HepG2 (cell line): ENCODE data around the gene SPX. TPM values are rescaled to one million over a fixed set of nuclear protein-coding genes. Genes with fewer than 3 reads are reported as not detected.

ENCODE experiments used
- ATAC-seq: fragments of 200-7000 bp; cut with Tn5 transposase; 3 replicates; pipeline ENCODE4 v1.9.1; 2020; ENCODE audit warnings: mild to moderate bottlenecking, moderate library complexity
- BruUV-seq: library from RNA; stranded (reverse); fragments of 400-500 nt; replicated peaks from 2 replicates; lab custom pipeline; 2021; lab: Mats Ljungman, UMichigan
- CTCF ChIA-PET: fragments of 300-600 bp; formaldehyde crosslinking; extraction: SDS; loops from one replicate; lab custom pipeline; 2021; ENCODE audit warnings: low total read pairs, inconsistent platforms, low intra/inter-chr PET ratio; lab: Yijun Ruan, JAX
- POLR2A ChIA-PET: fragments of 350-600 bp; sonication (Branson Sonifier 250); formaldehyde crosslinking; loops from one replicate; lab custom pipeline; 2020; ENCODE audit warnings: antibody characterized with exemption, inconsistent platforms; lab: Yijun Ruan, JAX
- DNase-seq: peaks from one replicate; pipeline ENCODE4 v3.0.0-alpha.2; 2015; ENCODE audit warnings: low spot score
- FAIRE-seq: peaks from 3 replicates; lab custom pipeline; 2011; peaks lifted over from hg19 to GRCh38; lab: Jason Lieb, UNC
- H2AFZ ChIP-seq: one replicate; pipeline ENCODE4 v1.6.1; 2011; ENCODE audit warnings: low read length, inconsistent platforms
- H3K27ac ChIP-seq: fragments of 300-600 bp; 3 replicates; pipeline ENCODE4 v1.8.0; 2011; ENCODE audit warnings: mixed run types, mild to moderate bottlenecking, mixed read lengths, low read length, inconsistent platforms; ENCODE audit not compliant: insufficient read depth; ENCODE audit errors: extremely low read length
- H3K27me3 ChIP-seq, 2 experiments: fragments of 200-600 bp in 1 of 2; 2 replicates in 1 of 2; 3 replicates in 1 of 2; pipeline versions ENCODE4 v1.6.0 to v1.8.0; 2011; ENCODE audit warnings: low read length in 2 of 2, mild to moderate bottlenecking in 2 of 2, moderate library complexity in 2 of 2, inconsistent platforms in 1 of 2; ENCODE audit not compliant: insufficient read depth in 2 of 2, control insufficient read depth in 1 of 2
- H3K36me3 ChIP-seq, 2 experiments: fragments of 200-600 bp in 1 of 2; replicated peaks in 1 of 2; 2 replicates in 1 of 2; 3 replicates in 1 of 2; pipeline versions ENCODE4 v1.5.1 to v1.8.0; 2011; ENCODE audit warnings: low read length in 2 of 2, inconsistent platforms in 1 of 2; ENCODE audit not compliant: insufficient read depth in 2 of 2, control insufficient read depth in 1 of 2
- H3K4me1 ChIP-seq: 2 replicates; pipeline ENCODE4 v1.5.1; 2012; ENCODE audit warnings: low read length, inconsistent platforms; ENCODE audit not compliant: insufficient read depth
- H3K4me2 ChIP-seq: 2 replicates; pipeline ENCODE4 v1.6.0; 2011; ENCODE audit warnings: low read depth, low read length, inconsistent platforms
- H3K4me3 ChIP-seq, 3 experiments: fragments of 200-600 bp in 1 of 3; sonication (generic), shearing (Covaris generic) in 1 of 3; replicated peaks in 1 of 3; 2 replicates each; pipeline ENCODE4 v1.5.1; 2011 to 2016; ENCODE audit warnings: low read length in 3 of 3, inconsistent platforms in 2 of 3, low read depth in 2 of 3, mild to moderate bottlenecking in 2 of 3, control low read depth in 1 of 3, mixed read lengths in 1 of 3; ENCODE audit not compliant: insufficient read depth in 1 of 3
- H3K79me2 ChIP-seq: one replicate; pipeline ENCODE4 v1.6.1; 2011; ENCODE audit warnings: low read length, inconsistent platforms; ENCODE audit not compliant: insufficient read depth
- H3K9ac ChIP-seq: 2 replicates; pipeline ENCODE4 v1.6.0; 2011; ENCODE audit warnings: mild to moderate bottlenecking, low read depth, low read length, inconsistent platforms; ENCODE audit not compliant: insufficient read depth
- H3K9me3 ChIP-seq: 2 replicates; pipeline ENCODE4 v1.5.1; 2012; ENCODE audit warnings: mild to moderate bottlenecking, low read length
- H4K20me1 ChIP-seq: 2 replicates; pipeline ENCODE4 v1.6.0; 2011; ENCODE audit warnings: inconsistent platforms, mild to moderate bottlenecking, low read length, moderate library complexity; ENCODE audit not compliant: insufficient read depth
- AKAP8 ChIP-seq: sonication (generic); formaldehyde crosslinking; IDR thresholded peaks from 2 replicates; pipeline ENCODE4 v1.5.1; 2020; ENCODE audit warnings: mild to moderate bottlenecking, missing genetic modification reagents
- CBX5 ChIP-seq: sonication (generic); formaldehyde crosslinking; IDR thresholded peaks from 2 replicates; pipeline ENCODE4 v1.4.0; 2020; ENCODE audit warnings: missing genetic modification reagents, borderline replicate concordance
- CENPX ChIP-seq: sonication (generic); formaldehyde crosslinking; IDR thresholded peaks from 2 replicates; pipeline ENCODE4 v1.9.0; 2021; ENCODE audit warnings: mild to moderate bottlenecking, missing genetic modification reagents, moderate library complexity
- FOXK1 ChIP-seq: sonication (generic); formaldehyde crosslinking; IDR thresholded peaks from 2 replicates; pipeline ENCODE4 v1.4.0; 2020; ENCODE audit warnings: low read depth, missing genetic modification reagents, borderline replicate concordance
- GZF1 ChIP-seq: sonication (generic); formaldehyde crosslinking; IDR thresholded peaks from 2 replicates; pipeline ENCODE4 v1.5.1; 2020; ENCODE audit warnings: mild to moderate bottlenecking, missing genetic modification reagents
- HNF4A ChIP-seq: sonication (generic); formaldehyde crosslinking; IDR thresholded peaks from 2 replicates; pipeline ENCODE4 v1.4.0; 2020; ENCODE audit warnings: missing genetic modification reagents
- KLF13 ChIP-seq: sonication (generic); formaldehyde crosslinking; IDR thresholded peaks from 2 replicates; pipeline ENCODE4 v1.4.0; 2020; ENCODE audit warnings: mild to moderate bottlenecking, missing genetic modification reagents
- MAFF ChIP-seq: IDR thresholded peaks from 2 replicates; pipeline ENCODE4 v1.6.1; 2011; ENCODE audit warnings: low read depth, low read length, improper control_type of control experiment
- MAFG ChIP-seq: sonication (generic); formaldehyde crosslinking; IDR thresholded peaks from 2 replicates; pipeline ENCODE4 v1.5.1; 2020; ENCODE audit warnings: mild to moderate bottlenecking, missing genetic modification reagents
- PHF20 ChIP-seq: sonication (generic); formaldehyde crosslinking; IDR thresholded peaks from 2 replicates; pipeline ENCODE4 v1.5.0; 2020; ENCODE audit warnings: mild to moderate bottlenecking, missing genetic modification reagents
- POLR2AphosphoS5 ChIP-seq: IDR thresholded peaks from 2 replicates; pipeline ENCODE4 v1.6.1; 2012; ENCODE audit warnings: low read depth, low read length
- RBM39 ChIP-seq: fragments of 200-400 bp; formaldehyde crosslinking; IDR thresholded peaks from one replicate; pipeline ENCODE4 v1.6.1; 2018; ENCODE audit warnings: antibody characterized with exemption, mild to moderate bottlenecking, low read depth, low read length; ENCODE audit not compliant: poor library complexity, severe bottlenecking
- RFX1 ChIP-seq: fragments of 450-650 bp; IDR thresholded peaks from 2 replicates; pipeline ENCODE4 v1.6.1; 2017
- ZNF235 ChIP-seq: sonication (generic); formaldehyde crosslinking; IDR thresholded peaks from 2 replicates; pipeline ENCODE4 v1.8.1; 2023; ENCODE audit warnings: mild to moderate bottlenecking, missing genetic modification reagents, borderline replicate concordance
- ZNF251 ChIP-seq: sonication (generic); formaldehyde crosslinking; IDR thresholded peaks from 2 replicates; pipeline ENCODE4 v1.9.0; 2021; ENCODE audit warnings: mild to moderate bottlenecking, missing genetic modification reagents
- ZNF280B ChIP-seq: sonication (generic); formaldehyde crosslinking; IDR thresholded peaks from 2 replicates; pipeline ENCODE4 v1.5.0; 2020; ENCODE audit warnings: missing genetic modification reagents, mild to moderate bottlenecking, borderline replicate concordance
- ZNF30 ChIP-seq: sonication (generic); formaldehyde crosslinking; IDR thresholded peaks from 2 replicates; pipeline ENCODE4 v1.5.0; 2020; ENCODE audit warnings: mild to moderate bottlenecking, missing genetic modification reagents
- ZNF317 ChIP-seq: sonication (generic); formaldehyde crosslinking; IDR thresholded peaks from 2 replicates; pipeline ENCODE4 v1.5.0; 2020; ENCODE audit warnings: mild to moderate bottlenecking, missing genetic modification reagents
- ZNF362 ChIP-seq: sonication (generic); formaldehyde crosslinking; IDR thresholded peaks from 2 replicates; pipeline ENCODE4 v1.4.0; 2020; ENCODE audit warnings: missing genetic modification reagents, mild to moderate bottlenecking, borderline replicate concordance
- ZNF569 ChIP-seq: sonication (generic); formaldehyde crosslinking; IDR thresholded peaks from 2 replicates; pipeline ENCODE4 v1.5.0; 2020; ENCODE audit warnings: mild to moderate bottlenecking, missing genetic modification reagents, moderate library complexity, borderline replicate concordance
- ZNF83 ChIP-seq: sonication (generic); formaldehyde crosslinking; IDR thresholded peaks from 2 replicates; pipeline ENCODE4 v1.4.0; 2020; ENCODE audit warnings: missing genetic modification reagents, mild to moderate bottlenecking, borderline replicate concordance
- ZSCAN29 ChIP-seq: sonication (generic); formaldehyde crosslinking; conservative IDR thresholded peaks from 2 replicates; pipeline ENCODE4 v1.4.0; 2020; ENCODE audit warnings: mild to moderate bottlenecking, missing genetic modification reagents
- WGBS: methylation state at CpG from one replicate; pipeline ENCODE4 v1.1.6; 2017; ENCODE audit warnings: low lambda C conversion rate; 5-methylcytosine and 5-hydroxymethylcytosine counted together
- in situ Hi-C: cut with HindIII; loops from 2 replicates; pipeline ENCODE4 v1.10.0; 2017; ENCODE audit warnings: low pct_unique_long_range_greater_than_20kb; ENCODE audit not compliant: extremely low pct_ligation_motif_present
- intact Hi-C: fragments of 100-400 bp; cut with micrococcal nuclease; formaldehyde crosslinking; loops from one replicate; pipeline ENCODE4 v1.10.0; 2022; ENCODE audit not compliant: unreplicated experiment
- polyA plus RNA-seq, 8 experiments: library from polyadenylated mRNA; depleted of rRNA in 3 of 8; stranded (reverse) in 7 of 8; unstranded in 1 of 8; fragments of >200 nt; fragmentation: Illumina TruSeq in 4 of 8; extraction: Trizol in 4 of 8; gene quantifications; 2 replicates each; pipeline versions ENCODE4 v1.2.1 to v1.2.3, GENCODE V29; 2011 to 2016; ENCODE audit warnings: low read depth in 4 of 8, missing spikeins in 1 of 8, mixed read lengths in 1 of 8; ENCODE audit not compliant: insufficient read depth in 1 of 8
- total RNA-seq, 5 experiments: library from RNA; depleted of rRNA; stranded (reverse); fragments of >200 nt; fragmentation: Illumina TruSeq; extraction: Trizol; gene quantifications; 2 replicates each; pipeline ENCODE4 v1.2.3, GENCODE V29; 2016; ENCODE audit warnings: low read depth in 1 of 5
- TF ChIP-seq, protein P1 (sequence below): sonication (generic); formaldehyde crosslinking; IDR thresholded peaks from 2 replicates; pipeline ENCODE4 v1.5.0; 2020; ENCODE audit warnings: mild to moderate bottlenecking, missing genetic modification reagents

Gene SPX
- total and polyA plus RNA-seq, 2 of the 13 experiments (the other 11 are each of a cell fraction or from before 2014, with no cell fraction given): 0.07 to 0.16 TPM

GRCh38 chr12:21546716-21547115 lies 20.6 kb downstream of the SPX start (continued):
- TF ChIP-seq, protein P1, sequence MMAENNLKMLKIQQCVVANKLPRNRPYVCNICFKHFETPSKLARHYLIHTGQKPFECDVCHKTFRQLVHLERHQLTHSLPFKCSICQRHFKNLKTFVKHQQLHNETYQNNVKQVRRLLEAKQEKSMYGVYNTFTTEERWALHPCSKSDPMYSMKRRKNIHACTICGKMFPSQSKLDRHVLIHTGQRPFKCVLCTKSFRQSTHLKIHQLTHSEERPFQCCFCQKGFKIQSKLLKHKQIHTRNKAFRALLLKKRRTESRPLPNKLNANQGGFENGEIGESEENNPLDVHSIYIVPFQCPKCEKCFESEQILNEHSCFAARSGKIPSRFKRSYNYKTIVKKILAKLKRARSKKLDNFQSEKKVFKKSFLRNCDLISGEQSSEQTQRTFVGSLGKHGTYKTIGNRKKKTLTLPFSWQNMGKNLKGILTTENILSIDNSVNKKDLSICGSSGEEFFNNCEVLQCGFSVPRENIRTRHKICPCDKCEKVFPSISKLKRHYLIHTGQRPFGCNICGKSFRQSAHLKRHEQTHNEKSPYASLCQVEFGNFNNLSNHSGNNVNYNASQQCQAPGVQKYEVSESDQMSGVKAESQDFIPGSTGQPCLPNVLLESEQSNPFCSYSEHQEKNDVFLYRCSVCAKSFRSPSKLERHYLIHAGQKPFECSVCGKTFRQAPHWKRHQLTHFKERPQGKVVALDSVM (CRISPR knock-in tag): no peak
- TF ChIP-seq FOXK1 (CRISPR knock-in tag) (no peak), AKAP8 (CRISPR knock-in tag) (no peak), ZSCAN29 (CRISPR knock-in tag) (no peak), ZNF83 (CRISPR knock-in tag) (no peak), PHF20 (no peak), HNF4A (CRISPR knock-in tag) (no peak), ZNF317 (CRISPR knock-in tag) (no peak), ZNF280B (no peak), CBX5 (CRISPR knock-in tag) (no peak)

DNA sequence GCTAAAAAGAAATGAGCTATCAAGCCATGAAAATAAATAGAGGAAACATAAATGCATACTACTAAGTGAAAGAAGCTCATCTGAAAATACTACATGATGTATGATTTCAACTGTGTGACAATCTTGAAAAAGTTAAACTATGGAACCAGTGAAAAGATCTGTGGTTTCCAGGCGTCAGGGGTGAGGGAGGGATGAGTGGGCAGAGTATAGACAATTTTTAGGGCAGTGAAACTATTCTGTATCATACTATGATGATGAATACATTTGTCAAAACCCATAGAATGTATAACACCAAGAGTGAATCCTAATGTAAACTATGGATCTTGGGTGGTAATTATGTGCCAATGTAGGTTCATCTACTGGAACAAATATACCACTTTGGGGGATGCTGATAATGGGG lies 21.3 kb downstream of the SPX start:
- ChIA-PET POLR2A (no interaction called here), CTCF (no interaction called here)
- Histone ChIP-seq H3K9me3 (no peaks in the 10 kb centered on the region), H4K20me1 (no peaks in the 10 kb centered on the region), H3K27me3 (0 out of 5 replicates have a peak, but pooled peaks cover 0 to under 1% of the 10 kb centered on the region in 2 experiments), H3K36me3 (no peaks in the 10 kb centered on the region), H3K4me1 (no peaks in the 10 kb centered on the region), H3K79me2 (no peaks in the 10 kb centered on the region), H3K9ac (no peak overlapping the region), H3K4me2 (no peak overlapping the region), H2AFZ (no peak overlapping the region), H3K27ac (no peak overlapping the region), H3K4me3 (no peak overlapping the region)
- no peak for FAIRE-seq
- BruUV-seq: no TSS peak
- intact Hi-C loops: no loop called here
- ATAC-seq: no peak
- DNase-seq: no peak
- WGBS: 3% methylated on average over 1 of the region's 1 CpG
- in situ Hi-C loops: no loop called here
- TF ChIP-seq MAFF (no peak), ZNF569 (CRISPR knock-in tag) (no peak), ZNF30 (CRISPR knock-in tag) (no peak), CENPX (CRISPR knock-in tag) (no peak), ZNF362 (no peak), ZNF251 (CRISPR knock-in tag) (no peak), RBM39 (no peak), GZF1 (no peak), KLF13 (CRISPR knock-in tag) (no peak), RFX1 (no peak), ZNF235 (CRISPR knock-in tag) (no peak), MAFG (no peak), POLR2AphosphoS5 (no peak)
